Measurements from ENCODE around the gene RCBTB1.
"Not testable (repeated sequence)": the region's sequence is repeated elsewhere in the genome, so short reads cannot be mapped to it uniquely, and the experiment has no call there.

RCBTB1 gene

DNA sequence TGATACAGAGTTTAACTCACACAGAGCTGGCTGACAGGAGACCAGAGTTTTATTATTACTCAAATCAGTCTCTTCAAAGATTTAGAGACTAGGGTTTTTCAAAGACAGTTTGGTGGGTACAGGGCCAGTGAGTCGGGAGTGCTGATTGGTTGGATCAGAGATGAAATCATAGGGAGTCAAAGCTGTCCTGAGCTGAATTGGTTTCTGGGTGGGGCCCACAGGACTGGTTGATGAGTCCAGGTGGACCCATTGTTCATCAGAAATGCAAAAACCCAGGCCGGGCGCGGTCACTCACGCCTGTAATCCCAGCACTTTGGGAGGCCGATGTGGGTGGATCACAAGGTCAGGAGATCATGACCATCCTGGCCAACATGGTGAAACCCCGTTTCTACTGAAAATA is 17.3 kb upstream of the RCBTB1 start:
- DNase-seq: not testable (repeated sequence)

DNA sequence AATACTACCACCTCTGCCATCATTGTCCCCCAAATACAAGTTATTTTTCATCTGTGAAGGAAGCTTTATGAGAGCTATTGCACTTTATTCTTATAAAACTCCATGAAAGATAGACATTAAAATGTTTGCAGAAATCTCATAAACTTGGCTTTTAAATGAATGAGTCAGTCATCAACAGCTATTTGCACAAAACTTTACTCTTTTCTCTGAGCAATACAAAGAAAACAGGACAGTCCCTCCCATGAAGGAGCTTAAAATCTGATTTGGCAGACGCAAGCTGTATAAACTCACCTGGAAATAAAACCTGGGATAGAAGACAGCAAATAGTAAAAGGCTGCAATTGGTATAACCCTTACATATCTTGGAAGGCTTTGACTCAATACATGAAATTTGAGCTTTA is 16.6 kb upstream of the RCBTB1 start:
- DNase-seq: no peak

DNA sequence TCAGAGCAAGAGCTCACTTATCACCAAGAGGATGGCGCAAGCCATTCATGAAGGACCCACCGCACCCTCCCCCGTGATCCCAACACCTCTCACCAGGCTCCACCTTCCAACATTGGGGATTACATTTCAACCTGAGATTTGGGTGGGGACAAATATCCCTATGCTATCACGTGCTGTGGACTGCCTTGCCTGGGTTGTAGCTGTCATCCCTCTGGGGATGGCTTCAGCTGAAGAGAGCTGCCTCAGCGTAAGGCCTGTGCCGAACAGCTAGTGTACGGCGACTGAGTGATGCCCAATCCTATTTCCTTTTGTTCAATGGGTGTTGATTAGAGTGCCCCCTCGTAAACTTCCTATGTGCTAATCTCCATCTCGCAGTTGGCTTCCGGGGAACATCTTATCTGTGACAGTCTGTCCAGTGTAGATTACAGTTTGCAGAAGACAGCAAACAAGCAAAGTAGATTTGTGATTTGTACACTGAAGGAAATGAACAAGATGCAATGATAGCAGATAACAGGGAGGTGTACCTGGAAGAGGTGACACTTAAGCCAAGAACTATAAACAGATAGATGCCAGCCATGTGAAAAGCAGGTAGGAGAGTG is 11.8 kb upstream of the RCBTB1 start:
- no peak for DNase-seq

DNA sequence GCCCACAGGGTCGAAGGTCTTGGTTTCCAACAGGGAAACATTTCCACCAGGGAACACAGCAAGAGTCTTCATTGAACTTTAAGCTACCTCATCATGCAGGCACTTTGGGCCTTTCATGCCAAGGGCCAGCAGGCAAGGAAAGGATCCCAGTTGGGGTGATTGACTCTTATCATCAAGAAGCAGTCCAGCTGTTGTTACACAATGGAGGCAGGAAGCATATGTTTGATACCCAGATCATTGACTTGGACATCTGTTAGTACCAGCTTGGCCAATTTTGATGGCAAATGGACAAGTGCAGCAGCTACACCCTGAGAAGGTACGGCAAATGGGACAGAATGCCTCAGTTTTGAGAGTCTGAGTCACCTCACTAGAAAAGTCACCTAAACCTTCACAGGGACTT is 10.9 kb upstream of the RCBTB1 start:
- DNase-seq: no peak

GRCh38 chr13:49594576-49594975 is 9.2 kb upstream of the RCBTB1 start:
- no peak for DNase-seq

DNA sequence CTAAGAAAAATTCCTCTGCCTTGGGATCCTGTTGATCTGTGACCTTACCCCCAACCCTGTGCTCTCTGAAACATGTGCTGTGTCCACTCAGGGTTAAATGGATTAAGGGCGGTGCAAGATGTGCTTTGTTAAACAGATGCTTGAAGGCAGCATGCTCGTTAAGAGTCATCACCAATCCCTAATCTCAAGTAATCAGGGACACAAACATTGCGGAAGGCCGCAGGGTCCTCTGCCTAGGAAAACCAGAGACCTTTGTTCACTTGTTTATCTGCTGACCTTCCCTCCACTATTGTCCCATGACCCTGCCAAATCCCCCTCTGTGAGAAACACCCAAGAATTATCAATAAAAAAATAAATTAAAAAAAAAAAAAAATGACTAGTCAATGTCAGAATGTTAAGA is 8.5 kb upstream of the RCBTB1 start:
- not testable (repeated sequence) for DNase-seq

DNA sequence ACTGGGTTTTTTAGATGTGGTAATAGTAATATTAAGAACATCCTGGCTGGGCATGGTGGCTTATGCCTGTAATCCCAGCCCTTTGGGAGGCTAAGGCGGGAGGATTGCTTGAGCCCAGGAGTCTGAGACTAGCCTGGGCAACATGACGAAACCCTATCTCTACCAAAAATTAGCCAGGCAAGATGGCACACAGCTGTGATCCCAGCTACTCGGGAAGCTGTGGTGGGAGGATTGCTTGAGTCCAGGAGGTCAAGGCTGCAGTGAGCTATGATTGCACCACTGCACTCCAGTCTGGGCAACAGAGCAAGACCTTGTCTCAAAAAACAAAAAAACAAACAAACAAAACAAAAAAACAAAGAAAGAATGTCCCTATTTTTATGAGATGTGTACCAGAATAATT is 5.4 kb upstream of the RCBTB1 start:
- DNase-seq: not testable (repeated sequence)

GRCh38 chr13:49587311-49587847 is 2.0 kb upstream of the RCBTB1 start:
- DNase-seq: no peak

DNA sequence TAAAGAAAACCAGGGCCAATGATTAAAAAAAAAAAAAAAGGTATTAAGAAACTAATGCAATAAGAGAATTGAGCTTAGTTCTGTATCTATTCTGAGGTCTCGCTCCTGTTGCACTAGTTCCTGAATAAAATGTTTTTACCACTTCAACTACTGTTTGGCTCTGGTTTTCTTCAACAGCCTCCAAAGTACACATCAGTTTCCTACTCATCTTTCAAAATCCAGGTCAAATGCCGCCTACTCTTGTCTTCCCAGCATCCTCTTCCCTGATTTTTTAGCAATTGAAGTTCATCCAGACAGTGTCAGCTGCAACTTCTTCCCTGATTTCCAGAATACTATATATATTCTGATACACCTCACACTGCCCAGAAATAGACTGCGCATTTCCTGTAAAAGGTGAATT is 1.4 kb upstream of the RCBTB1 start:
- no peak for DNase-seq

DNA sequence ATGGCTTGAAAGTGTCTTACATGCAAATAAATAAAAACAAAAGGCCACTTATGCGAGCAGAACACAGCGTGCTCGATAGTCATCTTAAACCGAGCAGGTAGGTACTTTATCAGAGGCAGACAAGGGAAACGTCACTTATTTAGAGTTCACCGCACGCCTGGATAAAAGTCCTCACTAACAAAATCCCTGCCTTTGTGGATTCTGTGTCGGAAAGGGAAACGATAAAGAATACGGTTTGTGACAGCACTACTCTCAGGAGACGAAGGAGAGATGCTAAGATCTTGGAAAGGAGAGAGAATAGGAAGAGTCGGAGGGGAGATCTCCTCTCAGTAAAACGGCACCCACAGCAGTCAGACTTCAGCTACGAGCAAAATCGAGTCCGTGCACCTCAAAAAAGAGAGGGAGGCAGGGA is 581 bp downstream of the RCBTB1 start:
- no peak for DNase-seq

DNA sequence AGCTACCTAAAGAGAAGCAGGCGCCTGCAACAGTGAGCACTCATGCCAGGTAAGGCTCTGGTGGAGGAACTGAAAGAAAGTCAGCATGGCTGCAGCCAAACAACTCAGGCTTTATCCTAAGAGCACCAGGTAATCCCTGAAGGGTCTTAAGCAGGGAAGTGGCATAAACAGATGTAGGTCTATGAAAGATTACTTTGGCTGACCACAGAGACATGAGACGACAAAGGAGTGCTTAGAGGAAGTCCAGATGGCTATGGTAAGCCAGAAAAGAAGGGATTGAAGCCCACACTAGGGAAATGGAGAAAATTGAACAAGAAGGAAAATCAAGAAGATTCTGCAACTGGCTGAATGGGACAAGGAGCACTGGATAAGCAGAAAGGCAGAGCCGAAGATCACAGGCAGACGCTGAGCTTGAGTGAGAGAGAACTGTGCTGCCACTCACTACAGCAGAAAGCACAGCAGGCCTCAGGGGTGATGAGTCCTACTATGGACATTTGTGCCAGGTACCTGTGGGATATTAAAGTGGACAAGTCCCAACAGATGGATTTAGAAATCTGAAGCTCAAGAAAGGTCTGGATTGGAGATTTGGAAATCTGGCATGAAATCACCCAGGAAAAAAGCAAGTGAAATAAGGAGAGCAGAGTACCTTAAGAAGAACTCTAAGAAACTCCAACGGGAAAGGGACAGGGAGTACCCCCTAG is 4.2 kb downstream of the RCBTB1 start:
- DNase-seq: no peak

- no peak for DNase-seq
Observed at GRCh38 chr13:49579501-49579900, 5.9 kb downstream of the RCBTB1 start.

- no peak for DNase-seq
Observed at GRCh38 chr13:49571299-49572240, 13.8 kb downstream of the RCBTB1 start.

GRCh38 chr13:49569993-49570689 is 15.2 kb downstream of the RCBTB1 start:
- no peak for DNase-seq

DNA sequence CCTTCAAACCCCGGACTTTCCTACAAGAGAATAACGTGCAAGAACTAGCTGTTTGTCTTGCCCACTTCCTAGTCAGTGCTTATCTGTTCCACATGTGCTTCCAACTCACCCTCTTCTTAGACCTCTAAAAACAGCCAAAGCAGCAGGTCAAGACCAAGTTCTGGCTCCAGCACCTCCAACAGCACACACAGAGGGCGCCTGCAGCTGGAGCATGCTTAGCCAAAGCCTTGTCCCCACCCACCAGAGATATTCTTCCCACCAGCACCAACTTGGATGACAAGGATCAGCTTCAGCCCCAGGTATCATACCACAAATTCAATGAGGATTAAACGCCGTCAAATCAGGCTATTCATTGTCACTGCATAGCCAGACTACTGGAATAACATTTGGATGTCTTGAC is 17.9 kb downstream of the RCBTB1 start:
- no peak for DNase-seq

- DNase-seq: no peak
Observed at GRCh38 chr13:49566461-49566860, 18.9 kb downstream of the RCBTB1 start.

- not testable (repeated sequence) for DNase-seq
Observed at GRCh38 chr13:49565461-49565860, 19.9 kb downstream of the RCBTB1 start.

- DNase-seq: no peak
Observed at GRCh38 chr13:49563516-49563915, 21.8 kb downstream of the RCBTB1 start.

DNA sequence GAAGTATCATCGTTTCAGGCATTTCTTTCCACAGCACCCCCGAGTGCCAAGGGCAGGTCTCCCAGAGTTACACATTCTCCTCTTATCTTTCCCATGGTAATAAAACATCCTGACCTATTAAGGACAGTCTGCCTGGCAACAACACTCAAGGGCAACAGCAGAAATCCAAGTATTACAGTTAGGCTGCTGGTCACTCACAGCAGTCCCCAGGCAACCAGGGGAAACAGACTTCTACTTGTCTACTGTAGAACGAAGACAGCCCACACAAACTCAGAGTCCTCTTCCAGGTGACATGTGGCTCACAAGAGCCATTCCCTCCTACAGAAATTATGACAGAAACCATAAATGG is 24.3 kb downstream of the RCBTB1 start:
- DNase-seq: no peak

GRCh38 chr13:49560270-49561061 is 24.9 kb downstream of the RCBTB1 start:
- no peak for DNase-seq

- no peak for DNase-seq
Observed at GRCh38 chr13:49559006-49559405, 26.4 kb downstream of the RCBTB1 start.

DNA sequence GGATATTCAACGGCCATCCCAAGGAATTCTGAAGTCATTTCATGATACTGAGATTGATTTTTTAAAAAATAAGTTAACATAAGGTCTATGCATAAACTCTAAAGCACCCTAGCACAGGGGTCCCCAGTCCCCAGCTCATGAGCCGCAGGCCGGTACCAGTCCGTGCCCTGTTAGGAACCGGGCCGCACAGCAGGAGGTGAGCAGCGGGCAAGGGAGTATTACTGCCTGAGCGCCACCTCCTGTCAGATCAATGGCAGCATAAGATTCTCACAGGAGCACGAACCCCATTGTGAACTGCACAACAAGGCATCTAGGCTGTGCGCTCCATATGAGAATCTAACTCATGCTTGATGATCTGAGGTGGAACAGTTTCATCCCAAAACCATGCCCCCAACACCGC is 31.0 kb downstream of the RCBTB1 start:
- DNase-seq: no peak

All from NCI-H774 (cell line).